HUES64 (cell line): ENCODE measurements around the gene TMPRSS5.

ENCODE experiments used
- H3K27ac ChIP-seq: 2 replicates; pipeline ENCODE4 v1.7.0; 2013; ENCODE audit warnings: low read depth, low read length, inconsistent platforms
- H3K27me3 ChIP-seq: 2 replicates; pipeline ENCODE4 v1.6.1; 2013; ENCODE audit warnings: mild to moderate bottlenecking, low read length; ENCODE audit not compliant: insufficient read depth
- H3K36me3 ChIP-seq: 2 replicates; pipeline ENCODE4 v1.6.1; 2013; ENCODE audit warnings: mild to moderate bottlenecking, low read length; ENCODE audit not compliant: insufficient read depth
- H3K4me1 ChIP-seq: 2 replicates; pipeline ENCODE4 v1.6.1; 2013; ENCODE audit warnings: mild to moderate bottlenecking, low read length, moderate library complexity; ENCODE audit not compliant: insufficient read depth
- H3K4me3 ChIP-seq: 2 replicates; pipeline ENCODE4 v1.5.1; 2013; ENCODE audit warnings: mild to moderate bottlenecking, low read length, moderate library complexity
- H3K9ac ChIP-seq: 2 replicates; pipeline ENCODE4 v1.6.1; 2013; ENCODE audit warnings: mild to moderate bottlenecking, low read depth, low read length
- H3K9me3 ChIP-seq: 2 replicates; pipeline ENCODE4 v1.6.1; 2013; ENCODE audit warnings: low read depth, low read length; ENCODE audit not compliant: insufficient read depth
- WGBS: fragments of 150-250, 120-280 bp; methylation state at CpG from one replicate; pipeline ENCODE4 v1.1.7; 2013; ENCODE audit warnings: missing lambda C conversion rate; 5-methylcytosine and 5-hydroxymethylcytosine counted together

The TMPRSS5 gene

GRCh38 chr11:113697111-113697510 lies 9.0 kb downstream of the TMPRSS5 start:
- Histone ChIP-seq H3K4me1 (no peaks in the 10 kb centered on the region), H3K4me3 (no peak overlapping the region), H3K27ac (no peak overlapping the region), H3K9me3 (no peaks in the 10 kb centered on the region), H3K36me3 (no peaks in the 10 kb centered on the region), H3K27me3 (no peaks in the 10 kb centered on the region), H3K9ac (no peak overlapping the region)
- WGBS, result 96% methylated on average over 5 of the region's 5 CpGs

GRCh38 chr11:113695207-113695606 lies 10.9 kb downstream of the TMPRSS5 start:
- Histone ChIP-seq H3K9ac (no peak overlapping the region), H3K27me3 (no peaks in the 10 kb centered on the region), H3K36me3 (no peaks in the 10 kb centered on the region), H3K4me1 (no peaks in the 10 kb centered on the region), H3K9me3 (no peaks in the 10 kb centered on the region), H3K4me3 (no peak overlapping the region), H3K27ac (no peak overlapping the region)
- 95% methylated on average over 4 of the region's 4 CpGs for WGBS

GRCh38 chr11:113694390-113694789 lies 11.7 kb downstream of the TMPRSS5 start:
- H3K4me3 ChIP-seq, result no peak overlapping the region
- H3K4me1 ChIP-seq, result no peaks in the 10 kb centered on the region
- H3K27me3 ChIP-seq, result no peaks in the 10 kb centered on the region
- no peaks in the 10 kb centered on the region for H3K9me3 ChIP-seq
- WGBS, result 95% methylated on average over 12 of the region's 12 CpGs
- no peaks in the 10 kb centered on the region for H3K36me3 ChIP-seq
- H3K27ac ChIP-seq, result no peak overlapping the region
- no peak overlapping the region for H3K9ac ChIP-seq

- 91% methylated on average over 12 of the region's 13 CpGs for WGBS
- Histone ChIP-seq H3K9me3 (no peaks in the 10 kb centered on the region), H3K9ac (no peak overlapping the region), H3K27ac (no peak overlapping the region), H3K36me3 (no peaks in the 10 kb centered on the region), H3K4me3 (no peak overlapping the region), H3K27me3 (no peaks in the 10 kb centered on the region), H3K4me1 (no peaks in the 10 kb centered on the region)
Measured at GRCh38 chr11:113693030-113693429, 13.1 kb downstream of the TMPRSS5 start.

GRCh38 chr11:113690619-113691569 lies 15.2 kb downstream of the TMPRSS5 start:
- no peaks in the 10 kb centered on the region for H3K36me3 ChIP-seq
- H3K9ac ChIP-seq, result no peak overlapping the region
- H3K4me1 ChIP-seq, result no peaks in the 10 kb centered on the region
- 68% methylated on average over 15 of the region's 15 CpGs for WGBS
- H3K4me3 ChIP-seq, result no peak overlapping the region
- H3K9me3 ChIP-seq, result no peaks in the 10 kb centered on the region
- H3K27me3 ChIP-seq, result no peaks in the 10 kb centered on the region
- H3K27ac ChIP-seq, result no peak overlapping the region

- H3K4me1 ChIP-seq, result no peaks in the 10 kb centered on the region
- no peaks in the 10 kb centered on the region for H3K27me3 ChIP-seq
- no peak overlapping the region for H3K4me3 ChIP-seq
- WGBS, result 87% methylated on average over 19 of the region's 19 CpGs
- no peaks in the 10 kb centered on the region for H3K36me3 ChIP-seq
- H3K27ac ChIP-seq, result no peak overlapping the region
- H3K9ac ChIP-seq, result no peak overlapping the region
- no peaks in the 10 kb centered on the region for H3K9me3 ChIP-seq
Measured at GRCh38 chr11:113689768-113690618, 16.1 kb downstream of the TMPRSS5 start.

GRCh38 chr11:113685654-113686359 lies 20.3 kb downstream of the TMPRSS5 start:
- no peaks in the 10 kb centered on the region for H3K4me1 ChIP-seq
- 90% methylated on average over 2 of the region's 2 CpGs for WGBS
- no peaks in the 10 kb centered on the region for H3K36me3 ChIP-seq
- no peaks in the 10 kb centered on the region for H3K9me3 ChIP-seq
- H3K27ac ChIP-seq, result no peak overlapping the region
- H3K27me3 ChIP-seq, result no peaks in the 10 kb centered on the region
- H3K9ac ChIP-seq, result no peak overlapping the region
- no peak overlapping the region for H3K4me3 ChIP-seq

- Histone ChIP-seq H3K27me3 (no peaks in the 10 kb centered on the region), H3K4me1 (no peaks in the 10 kb centered on the region), H3K36me3 (no peaks in the 10 kb centered on the region), H3K27ac (no peak overlapping the region), H3K4me3 (no peak overlapping the region), H3K9ac (no peak overlapping the region), H3K9me3 (no peaks in the 10 kb centered on the region)
- WGBS, result 67% methylated on average over 5 of the region's 5 CpGs
Measured at GRCh38 chr11:113684496-113684895, 21.6 kb downstream of the TMPRSS5 start.

- no peaks in the 10 kb centered on the region for H3K36me3 ChIP-seq
- H3K27me3 ChIP-seq, result no peaks in the 10 kb centered on the region
- no peaks in the 10 kb centered on the region for H3K9me3 ChIP-seq
- H3K4me3 ChIP-seq, result no peak overlapping the region
- no peak overlapping the region for H3K27ac ChIP-seq
- WGBS, result 89% methylated on average over 6 of the region's 6 CpGs
- H3K9ac ChIP-seq, result no peak overlapping the region
- no peaks in the 10 kb centered on the region for H3K4me1 ChIP-seq
Measured at GRCh38 chr11:113683481-113684046, 22.5 kb downstream of the TMPRSS5 start.

GRCh38 chr11:113681711-113682413 lies 24.2 kb downstream of the TMPRSS5 start:
- Histone ChIP-seq H3K9ac (no peak overlapping the region), H3K9me3 (no peaks in the 10 kb centered on the region), H3K4me1 (no peaks in the 10 kb centered on the region), H3K36me3 (no peaks in the 10 kb centered on the region), H3K27ac (no peak overlapping the region), H3K27me3 (no peaks in the 10 kb centered on the region), H3K4me3 (no peak overlapping the region)
- WGBS, result 81% methylated on average over 10 of the region's 10 CpGs
